OCI-LY7 (cell line): ENCODE data around the gene PSME3IP1. TPM values are rescaled to one million over a fixed set of nuclear protein-coding genes. Genes with fewer than 3 reads are reported as not detected.

Source experiments
- BruUV-seq: library from RNA; stranded (reverse); fragments of 400-500 nt; replicated peaks from 2 replicates; lab custom pipeline; 2021; lab: Mats Ljungman, UMichigan
- CTCF ChIA-PET: fragments of 300-600 bp; sonication (Branson Sonifier 250); formaldehyde crosslinking; loops from one replicate; lab custom pipeline; 2022; ENCODE audit warnings: antibody characterized with exemption; ENCODE audit not compliant: unreplicated experiment; lab: Charles Lee
- POLR2A ChIA-PET: fragments of 300-600 bp; sonication (Branson Sonifier 250); formaldehyde crosslinking; loops from one replicate; lab custom pipeline; 2022; ENCODE audit warnings: antibody characterized with exemption; lab: Charles Lee
- DNase-seq: peaks from one replicate; pipeline ENCODE4 v3.0.0-alpha.2; 2015; ENCODE audit warnings: low spot score
- H2AFZ ChIP-seq: fragments of 200-600 bp; sonication (generic), shearing (Covaris generic); 2 replicates; pipeline ENCODE4 v1.6.1; 2014; ENCODE audit warnings: mild to moderate bottlenecking, antibody characterized with exemption, low read length, moderate library complexity
- H3K27ac ChIP-seq: fragments of 200-600 bp; sonication (generic); 2 replicates; pipeline ENCODE4 v1.5.1; 2014; ENCODE audit warnings: mixed run types, low read depth, mild to moderate bottlenecking, moderate library complexity, low read length, inconsistent platforms; ENCODE audit not compliant: poor library complexity, severe bottlenecking
- H3K36me3 ChIP-seq: fragments of 200-600 bp; sonication (generic); 2 replicates; pipeline ENCODE4 v1.6.1; 2014; ENCODE audit warnings: mild to moderate bottlenecking, antibody characterized with exemption, low read length, moderate library complexity, mixed read lengths; ENCODE audit not compliant: insufficient read depth
- H3K4me1 ChIP-seq: fragments of 200-600 bp; sonication (generic); 2 replicates; pipeline ENCODE4 v1.5.1; 2014; ENCODE audit warnings: mild to moderate bottlenecking, low read length; ENCODE audit not compliant: insufficient read depth, poor library complexity, severe bottlenecking
- H3K4me2 ChIP-seq: fragments of 200-600 bp; sonication (generic); 2 replicates; pipeline ENCODE4 v1.6.1; 2014; ENCODE audit warnings: mild to moderate bottlenecking, low read length
- H3K4me3 ChIP-seq: fragments of 200-600 bp; sonication (generic); 2 replicates; pipeline ENCODE4 v1.5.1; 2014; ENCODE audit warnings: mild to moderate bottlenecking, low read depth, low read length; ENCODE audit not compliant: poor library complexity, severe bottlenecking
- H3K79me2 ChIP-seq: fragments of 200-600 bp; sonication (generic); 2 replicates; pipeline ENCODE4 v1.6.1; 2016; ENCODE audit warnings: low read depth, mild to moderate bottlenecking, low read length, moderate library complexity, mixed read lengths; ENCODE audit not compliant: insufficient read depth
- H3K9me2 ChIP-seq: fragments of 200-600 bp; sonication (generic); 2 replicates; pipeline ENCODE4 v1.6.1; 2016; ENCODE audit warnings: mild to moderate bottlenecking, low read length, mixed read lengths; ENCODE audit not compliant: insufficient read depth
- H3K9me3 ChIP-seq: fragments of 200-600 bp; sonication (generic); 2 replicates; pipeline ENCODE4 v1.6.1; 2014; ENCODE audit warnings: mild to moderate bottlenecking, mixed run types, low read length, mixed read lengths
- H4K20me1 ChIP-seq: fragments of 200-600 bp; sonication (generic); 2 replicates; pipeline ENCODE4 v1.6.1; 2014; ENCODE audit warnings: mild to moderate bottlenecking, antibody characterized with exemption, low read length, moderate library complexity, mixed read lengths; ENCODE audit not compliant: insufficient read depth
- EZH2phosphoT487 ChIP-seq: fragments of 200-600 bp; sonication (generic); IDR thresholded peaks from 2 replicates; pipeline ENCODE4 v1.6.1; 2018; ENCODE audit warnings: low read depth, borderline replicate concordance, mild to moderate bottlenecking, mixed run types, antibody characterized with exemption, low read length, moderate library complexity, mixed read lengths
- intact Hi-C: fragments of 100-400 bp; cut with micrococcal nuclease; formaldehyde crosslinking; loops from one replicate; pipeline ENCODE4 v1.10.0; 2022; ENCODE audit not compliant: unreplicated experiment
- total RNA-seq, 2 experiments: library from RNA; depleted of rRNA in 1 of 2; stranded (reverse); fragments of >200 nt in 1 of 2; shearing (Covaris generic) in 1 of 2; gene quantifications; 2 replicates each; pipeline ENCODE4 v1.2.3, GENCODE V29; 2014 to 2022
- TF ChIP-seq, protein P1 (sequence below): fragments of 200-600 bp; sonication (generic); conservative IDR thresholded peaks from 2 replicates; pipeline ENCODE4 v1.5.1; 2014; ENCODE audit warnings: mild to moderate bottlenecking, antibody characterized with exemption, low read length, moderate library complexity, mixed read lengths

Gene PSME3IP1
- total RNA-seq, 2 experiments from 2014 or later, result 89.5 to 152 TPM

DNA sequence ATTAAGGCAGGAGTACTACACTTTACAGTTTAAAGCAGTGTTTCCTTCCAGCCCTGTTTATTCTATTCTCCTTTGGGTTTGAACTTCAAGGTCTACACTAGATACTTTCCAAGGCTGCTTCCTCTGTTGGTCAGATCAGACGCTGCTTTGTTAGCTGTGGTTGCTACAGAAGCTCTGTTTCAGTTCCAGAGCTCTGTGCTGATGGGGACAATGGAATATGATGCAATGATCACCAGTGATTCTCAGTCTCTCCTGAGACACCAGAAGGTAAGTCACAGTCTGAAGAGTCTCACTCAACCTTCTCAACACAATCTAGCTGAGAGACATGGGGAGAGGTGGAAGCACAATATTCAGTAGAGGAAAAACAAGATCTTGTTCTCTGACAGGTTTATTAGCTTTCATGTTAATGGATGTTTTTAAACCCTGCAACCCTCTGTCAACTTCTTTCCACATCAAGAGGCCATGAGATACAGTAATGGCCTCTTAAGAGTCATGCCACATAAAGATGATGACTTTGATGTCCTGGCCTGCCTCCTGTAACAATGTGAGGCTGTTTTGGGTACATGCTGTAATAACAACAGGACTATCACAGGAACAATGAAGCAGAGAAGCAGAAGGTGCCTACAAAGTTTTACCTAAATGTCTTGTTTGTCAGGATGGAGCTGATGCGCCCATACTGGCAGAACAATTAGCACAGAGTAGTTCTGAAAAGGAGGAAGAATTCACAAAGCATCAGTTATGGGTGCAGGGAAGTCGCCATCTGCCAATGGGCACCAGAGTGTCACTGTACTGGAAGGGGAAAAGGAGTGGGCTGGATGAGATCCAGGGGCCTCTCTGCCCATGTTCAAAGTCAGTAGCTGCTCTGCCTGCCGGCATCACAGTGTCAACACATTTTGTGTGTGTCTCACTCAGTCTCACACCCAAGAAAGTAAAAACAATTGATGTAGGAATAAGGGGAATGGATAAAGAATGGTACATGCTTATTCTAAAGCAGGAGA, 33.4 kb downstream of the PSME3IP1 start:
- no TSS peak for BruUV-seq
- Histone ChIP-seq H2AFZ (no peak overlapping the region), H3K4me2 (no peak overlapping the region), H3K9me2 (no peaks in the 10 kb centered on the region), H3K4me1 (peaks cover 20% of the 10 kb centered on the region), H3K79me2 (no peaks in the 10 kb centered on the region), H3K27ac (peak overlapping the region; percentile 5), H3K4me3 (no peak overlapping the region), H3K9me3 (no peaks in the 10 kb centered on the region), H4K20me1 (no peaks in the 10 kb centered on the region), H3K36me3 (peaks cover 60% of the 10 kb centered on the region)
- ChIA-PET CTCF (interaction anchor here (0.5 to 1.0 kb wide), 3 partner anchors 11 to 621 kb away, joined by 3 read pairs; no protein-coding TSS in a partner anchor), POLR2A (interaction anchor here (0.7 to 1.1 kb wide), 3 partner anchors 19 to 36 kb away, joined by 3 read pairs; no protein-coding TSS in a partner anchor)
- TF ChIP-seq EZH2phosphoT487, result no peak
- TF ChIP-seq, protein P1, sequence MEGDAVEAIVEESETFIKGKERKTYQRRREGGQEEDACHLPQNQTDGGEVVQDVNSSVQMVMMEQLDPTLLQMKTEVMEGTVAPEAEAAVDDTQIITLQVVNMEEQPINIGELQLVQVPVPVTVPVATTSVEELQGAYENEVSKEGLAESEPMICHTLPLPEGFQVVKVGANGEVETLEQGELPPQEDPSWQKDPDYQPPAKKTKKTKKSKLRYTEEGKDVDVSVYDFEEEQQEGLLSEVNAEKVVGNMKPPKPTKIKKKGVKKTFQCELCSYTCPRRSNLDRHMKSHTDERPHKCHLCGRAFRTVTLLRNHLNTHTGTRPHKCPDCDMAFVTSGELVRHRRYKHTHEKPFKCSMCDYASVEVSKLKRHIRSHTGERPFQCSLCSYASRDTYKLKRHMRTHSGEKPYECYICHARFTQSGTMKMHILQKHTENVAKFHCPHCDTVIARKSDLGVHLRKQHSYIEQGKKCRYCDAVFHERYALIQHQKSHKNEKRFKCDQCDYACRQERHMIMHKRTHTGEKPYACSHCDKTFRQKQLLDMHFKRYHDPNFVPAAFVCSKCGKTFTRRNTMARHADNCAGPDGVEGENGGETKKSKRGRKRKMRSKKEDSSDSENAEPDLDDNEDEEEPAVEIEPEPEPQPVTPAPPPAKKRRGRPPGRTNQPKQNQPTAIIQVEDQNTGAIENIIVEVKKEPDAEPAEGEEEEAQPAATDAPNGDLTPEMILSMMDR, result no peak
- no peak for DNase-seq
- intact Hi-C loops, result no loop called here

- ChIA-PET POLR2A (interaction anchor here (0.6 to 1.0 kb wide), 2 partner anchors 18 to 251 kb away, joined by 3 read pairs; no protein-coding TSS in a partner anchor), CTCF (interaction anchor here (1.0 kb wide), 1 partner anchor 32 kb away, joined by 3 read pairs; no protein-coding TSS in a partner anchor)
- TF ChIP-seq, protein P1, result no peak
- TF ChIP-seq EZH2phosphoT487, result no peak
- no TSS peak for BruUV-seq
- H3K4me1 ChIP-seq, result peaks cover 30% of the 10 kb centered on the region
- no peak overlapping the region for H3K4me2 ChIP-seq
- no peak overlapping the region for H3K4me3 ChIP-seq
- H2AFZ ChIP-seq, result no peak overlapping the region
- no peak overlapping the region for H3K27ac ChIP-seq
- H3K9me3 ChIP-seq, result no peaks in the 10 kb centered on the region
- intact Hi-C loops, result no loop called here
- no peak for DNase-seq
- no peaks in the 10 kb centered on the region for H3K79me2 ChIP-seq
- peaks cover 50% of the 10 kb centered on the region for H3K36me3 ChIP-seq
- no peaks in the 10 kb centered on the region for H4K20me1 ChIP-seq
- no peaks in the 10 kb centered on the region for H3K9me2 ChIP-seq
Measured at GRCh38 chr16:57151369-57151768, 34.5 kb downstream of the PSME3IP1 start.
